GM12878 (cell line): ENCODE measurements around the gene PDZD2.

Experiments
- BCL3 ChIP-seq: IDR thresholded peaks from 2 replicates; pipeline ENCODE4 v1.6.1; 2011; ENCODE audit warnings: borderline replicate concordance, low read depth, mild to moderate bottlenecking, moderate library complexity, low read length; ENCODE audit not compliant: insufficient read depth, poor library complexity, severe bottlenecking
- CTCF ChIP-seq, 3 experiments: IDR thresholded peaks in 2 of 3; conservative IDR thresholded peaks in 1 of 3; 2 replicates each; pipeline ENCODE4 v1.5.1; 2011; ENCODE audit warnings: low read depth in 3 of 3, low read length in 3 of 3, mild to moderate bottlenecking in 3 of 3, control low read depth in 2 of 3, moderate library complexity in 2 of 3, inconsistent platforms in 1 of 3, mixed read lengths in 1 of 3; ENCODE audit not compliant: control insufficient read depth in 2 of 3, insufficient read depth in 1 of 3; ENCODE audit errors: extremely low read depth in 1 of 3
- EGR1 ChIP-seq, 2 experiments: IDR thresholded peaks; 1 replicate in 1 of 2; 2 replicates in 1 of 2; pipeline ENCODE4 v1.6.1; 2011 to 2012; ENCODE audit warnings: low read depth in 2 of 2, low read length in 2 of 2, borderline replicate concordance in 1 of 2, mild to moderate bottlenecking in 1 of 2, moderate library complexity in 1 of 2
- ELK1 ChIP-seq: IDR thresholded peaks from 2 replicates; pipeline ENCODE4 v1.6.1; 2012; ENCODE audit warnings: low read depth, low read length, improper control_type of control experiment
- ESRRA ChIP-seq: IDR thresholded peaks from 2 replicates; pipeline ENCODE4 v1.6.1; 2012; ENCODE audit warnings: mild to moderate bottlenecking, low read length, improper control_type of control experiment
- EZH2 ChIP-seq: IDR thresholded peaks from 2 replicates; pipeline ENCODE4 v1.6.1; 2012; ENCODE audit warnings: low read depth, mild to moderate bottlenecking, control low read depth, inconsistent platforms, low read length, borderline replicate concordance; ENCODE audit not compliant: control insufficient read depth
- NFIC ChIP-seq: IDR thresholded peaks from 2 replicates; pipeline ENCODE4 v1.6.1; 2012; ENCODE audit warnings: low read depth, mild to moderate bottlenecking, inconsistent platforms, low read length, moderate library complexity
- POLR2A ChIP-seq: IDR thresholded peaks from 2 replicates; pipeline ENCODE4 v1.6.1; 2011; ENCODE audit warnings: low read depth, mild to moderate bottlenecking, low read length
- RFX5 ChIP-seq: IDR thresholded peaks from 2 replicates; pipeline ENCODE4 v1.6.1; 2011; ENCODE audit warnings: low read depth, low read length, improper control_type of control experiment
- SMARCA5 ChIP-seq: fragments of 450-650 bp; IDR thresholded peaks from 2 replicates; pipeline ENCODE4 v1.6.1; 2017; ENCODE audit warnings: mild to moderate bottlenecking
- YY1 ChIP-seq: IDR thresholded peaks from 2 replicates; pipeline ENCODE4 v1.6.1; 2011; ENCODE audit warnings: low read depth, mild to moderate bottlenecking, low read length
- ZNF24 ChIP-seq: fragments of 450-650 bp; IDR thresholded peaks from 2 replicates; pipeline ENCODE4 v1.6.1; 2017; ENCODE audit warnings: antibody characterized with exemption, mild to moderate bottlenecking

GRCh38 chr5:32044434-32044833, 405.5 kb downstream of the PDZD2 start:
- TF ChIP-seq ESRRA (no peak), CTCF (IDR thresholded peaks at IDR 0.05 in 2 of 3, conservative IDR thresholded peaks at IDR 0.05 in 1 of 3; ENCODE audit: control insufficient read depth in 2 of 3, extremely low read depth in 1 of 3, insufficient read depth in 1 of 3, low read depth in 3 of 3, low read length in 3 of 3) (no peak), SMARCA5 (no peak), ELK1 (no peak), POLR2A (no peak), EGR1 (IDR thresholded peaks at IDR 0.05; ENCODE audit: borderline replicate concordance in 1 of 2, low read depth in 2 of 2, low read length in 2 of 2) (no peak), EZH2 (no peak), NFIC (no peak), YY1 (no peak), BCL3 (no peak), ZNF24 (no peak), RFX5 (no peak)
